GM23338 (cell line): ENCODE data around the gene HCRTR1.

ENCODE experiments used
- CREB1 ChIP-seq: fragments of 250-450 bp; sonication (Bioruptor Pico); IDR thresholded peaks from 2 replicates; pipeline ENCODE4 v1.5.0; 2020; ENCODE audit warnings: low read depth, mild to moderate bottlenecking, moderate library complexity
- ETS1 ChIP-seq: IDR thresholded peaks from 2 replicates; pipeline ENCODE4 v1.6.1; 2016; ENCODE audit warnings: antibody characterized with exemption
- EZH2 ChIP-seq: fragments of 200-600 bp; sonication (generic); IDR thresholded peaks from one replicate; pipeline ENCODE4 v1.8.0; 2017; ENCODE audit warnings: antibody characterized with exemption, mild to moderate bottlenecking, low read depth; ENCODE audit not compliant: unreplicated experiment
- EZH2phosphoT487 ChIP-seq: fragments of 200-600 bp; sonication (generic); IDR thresholded peaks from one replicate; pipeline ENCODE4 v1.8.1; 2018; ENCODE audit warnings: antibody characterized with exemption; ENCODE audit not compliant: unreplicated experiment
- JUNB ChIP-seq: IDR thresholded peaks from one replicate; pipeline ENCODE4 v1.6.1; 2016; ENCODE audit warnings: antibody characterized with exemption; ENCODE audit not compliant: unreplicated experiment
- POLR2AphosphoS5 ChIP-seq: IDR thresholded peaks from 2 replicates; pipeline ENCODE4 v1.6.1; 2016; ENCODE audit warnings: antibody characterized with exemption, low read depth
- REST ChIP-seq: IDR thresholded peaks from one replicate; pipeline ENCODE4 v1.6.1; 2018; ENCODE audit warnings: antibody characterized with exemption; ENCODE audit not compliant: unreplicated experiment
- STAT1 ChIP-seq: IDR thresholded peaks from one replicate; pipeline ENCODE4 v1.6.1; 2016; ENCODE audit warnings: antibody characterized with exemption; ENCODE audit not compliant: unreplicated experiment
- ZNF462 ChIP-seq: fragments of 250-450 bp; sonication (Bioruptor Pico); IDR thresholded peaks from 2 replicates; pipeline ENCODE4 v1.5.0; 2020; ENCODE audit warnings: mild to moderate bottlenecking, moderate library complexity
- TF ChIP-seq, protein P1 (sequence below), 2 experiments: fragments of 200-600 bp in 1 of 2; sonication (generic) in 1 of 2; conservative IDR thresholded peaks; 2 replicates each; pipeline versions ENCODE4 v1.5.1 to v1.6.1; 2016 to 2017; ENCODE audit warnings: antibody characterized with exemption in 2 of 2, low read depth in 2 of 2, mild to moderate bottlenecking in 2 of 2, moderate library complexity in 1 of 2

GRCh38 chr1:31569596-31570173 is 47.8 kb upstream of the HCRTR1 start:
- TF ChIP-seq, protein P1, sequence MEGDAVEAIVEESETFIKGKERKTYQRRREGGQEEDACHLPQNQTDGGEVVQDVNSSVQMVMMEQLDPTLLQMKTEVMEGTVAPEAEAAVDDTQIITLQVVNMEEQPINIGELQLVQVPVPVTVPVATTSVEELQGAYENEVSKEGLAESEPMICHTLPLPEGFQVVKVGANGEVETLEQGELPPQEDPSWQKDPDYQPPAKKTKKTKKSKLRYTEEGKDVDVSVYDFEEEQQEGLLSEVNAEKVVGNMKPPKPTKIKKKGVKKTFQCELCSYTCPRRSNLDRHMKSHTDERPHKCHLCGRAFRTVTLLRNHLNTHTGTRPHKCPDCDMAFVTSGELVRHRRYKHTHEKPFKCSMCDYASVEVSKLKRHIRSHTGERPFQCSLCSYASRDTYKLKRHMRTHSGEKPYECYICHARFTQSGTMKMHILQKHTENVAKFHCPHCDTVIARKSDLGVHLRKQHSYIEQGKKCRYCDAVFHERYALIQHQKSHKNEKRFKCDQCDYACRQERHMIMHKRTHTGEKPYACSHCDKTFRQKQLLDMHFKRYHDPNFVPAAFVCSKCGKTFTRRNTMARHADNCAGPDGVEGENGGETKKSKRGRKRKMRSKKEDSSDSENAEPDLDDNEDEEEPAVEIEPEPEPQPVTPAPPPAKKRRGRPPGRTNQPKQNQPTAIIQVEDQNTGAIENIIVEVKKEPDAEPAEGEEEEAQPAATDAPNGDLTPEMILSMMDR (conservative IDR thresholded peaks at IDR 0.05; ENCODE audit: low read depth in 2 of 2): no peak
- no peak for TF ChIP-seq EZH2
- no peak for TF ChIP-seq REST
- TF ChIP-seq EZH2phosphoT487: no peak
- TF ChIP-seq CREB1 (CRISPR knock-in tag): no peak
- TF ChIP-seq POLR2AphosphoS5: no peak
- no peak for TF ChIP-seq ETS1
- TF ChIP-seq STAT1: no peak
- TF ChIP-seq JUNB: no peak
- TF ChIP-seq ZNF462: no peak
